Choroid plexus epithelial cell (primary cell): ENCODE results near the gene OR2A12.

Experiments used
- DNase-seq: peaks from one replicate; pipeline ENCODE4 v3.0.0-alpha.2; 2010; ENCODE audit warnings: low read depth
- H3K4me3 ChIP-seq: 2 replicates; pipeline ENCODE4 v1.5.1; 2011; ENCODE audit warnings: low read depth, mild to moderate bottlenecking, control low read depth, low read length, moderate library complexity
- TF ChIP-seq, protein P1 (sequence below): conservative IDR thresholded peaks from 2 replicates; pipeline ENCODE4 v1.5.1; 2011; ENCODE audit warnings: low read depth, mild to moderate bottlenecking, control low read depth, inconsistent platforms, low read length, moderate library complexity

Gene OR2A12

DNA sequence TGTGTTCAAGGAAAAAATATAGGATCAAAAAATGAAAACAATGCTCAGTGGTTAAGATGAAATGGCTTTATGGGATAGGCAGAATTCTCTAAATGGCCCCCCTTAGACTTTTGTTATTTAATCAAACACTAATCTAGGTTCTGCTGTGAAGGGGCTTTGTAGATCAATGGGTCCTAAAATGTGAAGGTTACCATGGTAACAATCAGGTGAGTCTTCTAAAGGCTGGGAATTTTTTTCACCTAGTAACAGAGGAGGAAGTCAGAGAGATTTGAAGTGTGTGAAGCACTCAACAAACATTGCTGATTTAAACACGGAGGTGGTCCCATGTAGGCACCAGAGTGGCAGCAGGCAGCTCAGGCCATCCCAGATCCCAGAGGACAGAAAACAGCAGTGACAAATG is 48.0 kb downstream of the OR2A12 start:
- no peak overlapping the region for H3K4me3 ChIP-seq
- TF ChIP-seq, protein P1, sequence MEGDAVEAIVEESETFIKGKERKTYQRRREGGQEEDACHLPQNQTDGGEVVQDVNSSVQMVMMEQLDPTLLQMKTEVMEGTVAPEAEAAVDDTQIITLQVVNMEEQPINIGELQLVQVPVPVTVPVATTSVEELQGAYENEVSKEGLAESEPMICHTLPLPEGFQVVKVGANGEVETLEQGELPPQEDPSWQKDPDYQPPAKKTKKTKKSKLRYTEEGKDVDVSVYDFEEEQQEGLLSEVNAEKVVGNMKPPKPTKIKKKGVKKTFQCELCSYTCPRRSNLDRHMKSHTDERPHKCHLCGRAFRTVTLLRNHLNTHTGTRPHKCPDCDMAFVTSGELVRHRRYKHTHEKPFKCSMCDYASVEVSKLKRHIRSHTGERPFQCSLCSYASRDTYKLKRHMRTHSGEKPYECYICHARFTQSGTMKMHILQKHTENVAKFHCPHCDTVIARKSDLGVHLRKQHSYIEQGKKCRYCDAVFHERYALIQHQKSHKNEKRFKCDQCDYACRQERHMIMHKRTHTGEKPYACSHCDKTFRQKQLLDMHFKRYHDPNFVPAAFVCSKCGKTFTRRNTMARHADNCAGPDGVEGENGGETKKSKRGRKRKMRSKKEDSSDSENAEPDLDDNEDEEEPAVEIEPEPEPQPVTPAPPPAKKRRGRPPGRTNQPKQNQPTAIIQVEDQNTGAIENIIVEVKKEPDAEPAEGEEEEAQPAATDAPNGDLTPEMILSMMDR: no peak
- DNase-seq: no peak

DNA sequence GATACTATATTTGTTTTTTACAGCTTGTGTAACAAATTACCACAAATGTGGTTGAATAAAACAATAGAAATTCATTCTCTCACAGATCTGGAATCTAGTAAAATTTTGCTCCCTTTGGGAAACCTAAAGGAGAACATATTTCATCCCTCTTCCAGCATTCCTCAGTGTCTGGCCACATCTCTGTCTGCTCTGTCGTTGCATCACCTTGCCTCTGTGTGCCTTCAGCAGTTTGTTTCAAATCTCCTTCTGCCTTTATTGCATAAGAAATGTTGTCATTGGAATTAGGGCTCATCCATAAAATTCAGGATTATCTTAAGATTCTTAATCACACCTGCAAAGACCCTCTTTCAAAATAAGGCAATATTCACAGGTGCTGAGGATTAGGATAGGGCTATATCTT is 51.4 kb downstream of the OR2A12 start:
- no peak overlapping the region for H3K4me3 ChIP-seq
- TF ChIP-seq, protein P1: no peak
- DNase-seq: no peak

DNA sequence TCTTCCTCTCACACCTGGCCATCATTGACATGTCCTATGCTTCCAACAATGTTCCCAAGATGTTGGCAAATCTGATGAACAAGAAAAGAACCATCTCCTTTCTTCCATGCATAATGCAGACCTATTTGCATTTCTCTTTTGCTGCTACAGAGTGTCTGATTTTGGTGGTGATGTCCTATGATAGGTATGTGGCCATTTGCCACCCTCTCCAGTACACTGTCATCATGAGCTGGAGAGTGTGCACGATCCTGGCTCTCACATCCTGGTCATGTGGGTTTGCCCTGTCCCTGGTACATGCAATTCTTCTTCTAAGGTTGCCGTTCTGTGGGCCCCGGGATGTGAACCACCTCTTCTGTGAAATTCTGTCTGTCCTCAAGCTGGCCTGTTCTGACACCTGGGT is 56.1 kb downstream of the OR2A12 start:
- TF ChIP-seq, protein P1: no peak
- H3K4me3 ChIP-seq: no peak overlapping the region
- DNase-seq: no peak

DNA sequence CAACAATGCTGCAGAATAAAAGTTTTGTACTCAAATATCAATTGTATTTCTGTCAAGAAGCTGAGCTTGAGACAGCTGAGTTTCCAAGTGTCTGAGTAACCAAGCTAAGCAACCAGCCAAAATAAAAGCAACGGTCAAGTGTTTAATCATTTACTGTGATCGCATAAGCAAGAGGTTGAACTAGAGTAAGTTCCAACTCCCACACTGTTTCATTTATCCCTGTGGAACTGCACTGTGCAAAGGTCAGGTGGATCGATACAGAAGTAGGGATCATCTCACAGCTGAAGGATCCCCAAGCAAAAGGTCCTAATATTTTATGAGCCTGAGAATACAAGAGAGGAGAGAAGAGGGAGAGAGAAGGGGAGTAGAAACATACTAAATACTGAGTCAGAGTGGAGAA is 58.3 kb downstream of the OR2A12 start:
- TF ChIP-seq, protein P1: no peak
- no peak for DNase-seq
- no peak overlapping the region for H3K4me3 ChIP-seq

DNA sequence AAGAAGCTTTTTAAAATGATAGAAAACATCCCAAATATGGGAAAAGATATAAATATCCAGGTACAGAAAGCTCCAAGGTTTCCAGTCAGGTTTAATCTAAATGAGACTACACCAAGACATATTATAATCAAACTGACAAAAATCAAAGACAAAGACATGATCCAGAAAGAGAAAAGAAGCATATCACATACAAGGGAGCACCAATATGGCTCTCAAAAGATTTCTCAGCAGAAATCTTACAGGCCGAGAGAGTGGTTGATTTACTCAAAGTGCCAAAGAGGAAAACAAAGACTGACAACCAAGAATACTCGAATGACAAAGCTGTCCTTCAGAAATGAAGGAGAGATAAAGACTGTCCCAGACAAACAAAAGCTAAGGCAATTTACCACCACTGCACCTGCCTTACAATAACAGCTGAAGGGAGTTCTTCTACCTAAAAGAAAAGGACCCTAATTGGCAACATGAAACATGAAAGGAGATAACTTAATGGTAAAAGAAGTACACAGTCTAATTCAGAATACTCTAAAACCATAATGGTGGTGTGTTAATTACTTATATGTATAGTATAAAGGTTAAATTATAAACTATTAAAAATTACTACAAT is 62.2 kb downstream of the OR2A12 start:
- DNase-seq: no peak
- H3K4me3 ChIP-seq: no peak overlapping the region
- TF ChIP-seq, protein P1: no peak
